ENCODE results near the gene ATP1A3.
A peak's percentile ranks its signal among the peaks of the same experiment; 100 is the strongest.
"Not testable (repeated sequence)": the region's sequence is repeated elsewhere in the genome, so short reads cannot be mapped to it uniquely, and the experiment has no call there.

The ATP1A3 gene

DNA sequence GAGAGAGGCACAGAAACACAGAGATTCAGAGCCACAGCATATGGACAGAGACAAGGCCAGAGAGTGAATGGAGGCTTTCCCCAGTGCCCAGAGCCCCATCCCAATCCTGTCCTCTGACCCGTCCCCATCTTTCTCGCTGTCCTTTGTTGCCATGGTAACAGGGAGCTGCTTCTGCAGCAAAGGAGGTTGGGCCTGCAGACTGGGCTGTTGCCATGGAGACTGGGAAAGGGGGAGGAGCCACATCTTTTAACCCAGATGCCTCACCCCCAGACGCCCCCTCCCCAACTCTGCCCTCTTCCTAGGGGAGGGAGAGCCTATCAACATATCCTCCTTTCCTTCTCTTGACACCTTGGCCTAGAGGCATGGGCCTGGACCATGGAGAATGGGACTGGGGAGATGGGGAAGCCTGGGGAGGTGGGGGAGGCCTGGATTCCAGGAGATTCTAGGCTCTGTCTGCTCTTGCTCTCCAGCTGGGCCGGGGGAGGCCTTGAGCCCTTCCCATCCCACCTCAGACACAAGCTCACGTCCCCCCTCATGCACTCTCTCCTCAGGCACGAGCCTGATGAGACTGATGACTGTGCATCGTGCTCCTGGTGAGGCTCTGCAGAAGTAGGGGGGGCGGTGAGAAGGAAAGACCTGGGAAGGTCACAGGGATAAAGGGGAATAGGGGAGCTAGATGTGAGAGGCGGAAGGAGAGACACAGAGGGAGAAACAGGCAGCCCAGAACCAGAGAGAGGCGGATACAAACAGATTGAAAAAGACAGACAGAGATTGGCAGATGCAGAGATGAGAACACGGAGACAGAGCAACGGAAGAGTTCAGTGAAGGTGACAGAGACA lies 2.1 kb upstream of the ATP1A3 start:
- no peak for TF ChIP-seq CTCF (IDR thresholded peaks at IDR 0.05; ENCODE audit: low read depth, low read length)
- H3K27me3 ChIP-seq = no peaks in the 10 kb centered on the region
- H3K36me3 ChIP-seq = peaks cover 4% of the 10 kb centered on the region
- H3K4me3 ChIP-seq (ENCODE audit: low read depth, low read length) = peak overlapping the region; percentile 65
- DNase-seq = peak; percentile 82
- H3K4me1 ChIP-seq = peaks cover 35% of the 10 kb centered on the region
- no peaks in the 10 kb centered on the region for H3K9me3 ChIP-seq

DNA sequence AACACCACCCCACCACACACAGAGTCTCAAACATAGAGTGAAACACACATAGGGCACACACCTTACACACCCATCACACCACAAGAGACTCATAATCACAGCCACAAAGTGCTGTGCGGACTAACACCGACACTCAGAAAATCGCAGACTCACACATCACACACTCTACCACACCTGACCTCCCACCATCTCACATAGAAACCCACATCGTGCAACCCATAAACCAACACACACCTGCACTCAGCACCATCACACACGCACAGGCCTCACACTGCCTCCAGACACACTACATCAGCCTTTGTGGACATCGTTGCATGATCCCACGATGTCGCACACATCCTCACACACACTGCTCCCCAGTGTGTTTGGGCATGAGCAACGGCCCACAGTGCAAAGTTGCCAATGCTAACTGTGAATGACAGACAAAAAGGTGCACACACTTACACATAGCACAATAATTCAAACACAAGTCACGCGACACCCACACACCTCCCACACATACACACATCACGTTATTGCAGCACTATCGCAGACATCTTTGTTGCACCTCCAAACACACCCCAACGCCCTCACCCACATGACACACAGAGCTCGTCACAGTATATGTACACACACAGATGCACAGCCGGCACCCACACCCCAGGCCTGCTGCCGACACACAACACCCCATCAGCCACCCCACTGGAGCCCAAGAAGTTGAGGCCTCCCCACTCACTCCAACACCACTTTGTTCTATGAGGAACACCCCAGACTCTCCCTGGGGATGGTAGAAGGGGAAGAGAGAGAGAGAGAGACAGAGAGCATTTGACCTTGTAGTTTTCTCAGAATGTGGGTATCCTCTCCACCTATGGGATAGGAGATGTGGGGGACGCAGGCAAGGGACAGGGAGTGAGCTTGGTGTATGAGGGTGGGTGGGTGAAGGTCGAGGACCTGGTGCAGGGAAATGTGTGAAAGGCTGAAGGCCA lies 1.2 kb upstream of the ATP1A3 start:
- no peak for TF ChIP-seq CTCF (IDR thresholded peaks at IDR 0.05; ENCODE audit: low read depth, low read length)
- H3K4me1 ChIP-seq = peaks cover 35% of the 10 kb centered on the region
- no peaks in the 10 kb centered on the region for H3K9me3 ChIP-seq
- no peak overlapping the region; the same call in 1 of the 2 replicates for H3K4me3 ChIP-seq (ENCODE audit: low read depth, low read length)
- H3K36me3 ChIP-seq = peaks cover 9% of the 10 kb centered on the region
- no peaks in the 10 kb centered on the region for H3K27me3 ChIP-seq
- no peak for DNase-seq

DNA sequence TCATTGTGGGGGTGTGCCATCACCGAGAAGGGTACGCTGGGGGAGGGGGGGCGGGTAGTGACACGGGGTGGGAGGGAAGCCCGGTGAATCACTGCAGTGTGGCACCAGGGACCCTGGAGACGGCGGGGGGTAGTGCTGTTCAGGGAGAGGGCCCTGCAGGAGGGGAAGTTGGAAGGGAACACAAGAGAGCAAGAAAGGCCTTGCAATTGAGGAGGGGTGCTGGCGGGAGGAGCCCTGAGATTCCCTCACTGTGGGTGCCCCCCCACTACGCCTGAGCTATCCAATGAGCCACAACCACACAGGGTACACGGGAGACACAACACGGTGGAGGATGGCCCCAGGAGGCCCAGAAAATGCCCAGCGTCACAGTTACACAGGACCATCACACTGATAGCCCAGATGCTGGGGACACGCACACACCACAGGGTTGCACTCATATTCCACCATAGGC lies 516 bp upstream of the ATP1A3 start:
- H3K27me3 ChIP-seq = no peaks in the 10 kb centered on the region
- no peaks in the 10 kb centered on the region for H3K9me3 ChIP-seq
- peak; percentile 77 for DNase-seq
- H3K4me1 ChIP-seq = peaks cover 32% of the 10 kb centered on the region
- peak overlapping the region; percentile 93 for H3K4me3 ChIP-seq (ENCODE audit: low read depth, low read length)
- TF ChIP-seq CTCF (IDR thresholded peaks at IDR 0.05; ENCODE audit: low read depth, low read length) = no peak
- peaks cover 15% of the 10 kb centered on the region for H3K36me3 ChIP-seq

GRCh38 chr19:41991925-41992569 lies 2.0 kb downstream of the ATP1A3 start:
- Histone ChIP-seq H3K4me3 (ENCODE audit: low read depth, low read length) (peak overlapping the region; percentile 93), H3K36me3 (peaks cover 38% of the 10 kb centered on the region), H3K4me1 (peaks cover 29% of the 10 kb centered on the region)
- not testable (repeated sequence) for DNase-seq, H3K9me3 ChIP-seq, H3K27me3 ChIP-seq

GRCh38 chr19:41991025-41991424 lies 3.0 kb downstream of the ATP1A3 start:
- H3K36me3 ChIP-seq = peaks cover 48% of the 10 kb centered on the region
- no peak overlapping the region for H3K4me3 ChIP-seq (ENCODE audit: low read depth, low read length)
- peaks cover 19% of the 10 kb centered on the region for H3K4me1 ChIP-seq
- H3K27me3 ChIP-seq = no peaks in the 10 kb centered on the region
- TF ChIP-seq CTCF (IDR thresholded peaks at IDR 0.05; ENCODE audit: low read depth, low read length) = no peak
- no peaks in the 10 kb centered on the region for H3K9me3 ChIP-seq
- DNase-seq = no peak

GRCh38 chr19:41990615-41991014 lies 3.4 kb downstream of the ATP1A3 start:
- DNase-seq = no peak
- no peak overlapping the region for H3K4me3 ChIP-seq (ENCODE audit: low read depth, low read length)
- H3K36me3 ChIP-seq = peaks cover 52% of the 10 kb centered on the region
- peaks cover 15% of the 10 kb centered on the region for H3K4me1 ChIP-seq
- H3K9me3 ChIP-seq = no peaks in the 10 kb centered on the region
- no peaks in the 10 kb centered on the region for H3K27me3 ChIP-seq
- TF ChIP-seq CTCF (IDR thresholded peaks at IDR 0.05; ENCODE audit: low read depth, low read length) = no peak

All from BE2C (cell line).